GM03348 (cell line): ENCODE measurements around the gene TFDP1.

ENCODE experiments used
- DNase-seq: peaks from one replicate; pipeline ENCODE4 v3.0.0; 2012; ENCODE audit warnings: low spot score

Gene TFDP1

DNA sequence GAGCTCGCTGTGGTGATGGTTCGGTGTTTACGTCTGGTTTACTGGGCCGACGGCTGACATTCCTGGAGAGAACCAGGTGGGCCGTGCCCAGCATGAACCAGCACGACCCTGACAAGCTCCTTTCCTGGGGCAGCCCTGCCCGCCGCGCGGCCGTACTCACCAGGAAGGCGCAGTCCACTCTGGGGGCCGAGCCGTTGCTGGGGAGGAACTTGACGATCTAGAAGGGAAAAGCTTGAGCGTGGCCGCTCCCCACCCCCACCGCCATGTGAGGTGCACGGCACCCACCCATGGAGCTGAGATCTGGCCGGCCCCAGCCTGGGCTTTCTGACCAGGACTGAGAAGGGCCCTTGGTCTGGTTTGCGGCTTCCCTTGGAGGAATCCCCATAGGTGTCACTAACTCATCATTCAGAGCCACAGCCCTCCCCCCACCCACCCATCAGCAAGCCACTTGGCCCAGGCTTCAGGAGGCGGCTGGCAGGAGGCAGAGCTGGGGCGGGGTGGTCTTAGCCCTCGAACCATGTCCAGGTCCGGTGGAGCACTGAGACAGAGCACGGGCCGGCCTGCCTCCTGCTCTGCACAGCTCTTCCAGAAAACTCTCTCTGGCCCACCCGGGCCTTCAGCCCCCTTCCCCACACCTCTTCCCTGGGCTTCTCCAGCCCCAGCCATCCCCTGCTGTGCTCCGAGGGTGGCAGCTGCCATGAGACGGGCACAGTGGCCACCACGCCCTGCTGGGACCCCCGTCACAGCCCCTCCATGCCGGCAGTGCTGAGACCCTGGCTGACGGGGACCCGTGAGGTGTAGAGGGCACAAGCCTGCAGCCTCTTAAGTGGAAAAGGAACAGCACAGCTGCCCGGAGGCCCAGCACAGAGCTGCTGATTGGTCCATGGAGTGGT lies 67.2 kb downstream of the TFDP1 start:
- DNase-seq, result no peak

DNA sequence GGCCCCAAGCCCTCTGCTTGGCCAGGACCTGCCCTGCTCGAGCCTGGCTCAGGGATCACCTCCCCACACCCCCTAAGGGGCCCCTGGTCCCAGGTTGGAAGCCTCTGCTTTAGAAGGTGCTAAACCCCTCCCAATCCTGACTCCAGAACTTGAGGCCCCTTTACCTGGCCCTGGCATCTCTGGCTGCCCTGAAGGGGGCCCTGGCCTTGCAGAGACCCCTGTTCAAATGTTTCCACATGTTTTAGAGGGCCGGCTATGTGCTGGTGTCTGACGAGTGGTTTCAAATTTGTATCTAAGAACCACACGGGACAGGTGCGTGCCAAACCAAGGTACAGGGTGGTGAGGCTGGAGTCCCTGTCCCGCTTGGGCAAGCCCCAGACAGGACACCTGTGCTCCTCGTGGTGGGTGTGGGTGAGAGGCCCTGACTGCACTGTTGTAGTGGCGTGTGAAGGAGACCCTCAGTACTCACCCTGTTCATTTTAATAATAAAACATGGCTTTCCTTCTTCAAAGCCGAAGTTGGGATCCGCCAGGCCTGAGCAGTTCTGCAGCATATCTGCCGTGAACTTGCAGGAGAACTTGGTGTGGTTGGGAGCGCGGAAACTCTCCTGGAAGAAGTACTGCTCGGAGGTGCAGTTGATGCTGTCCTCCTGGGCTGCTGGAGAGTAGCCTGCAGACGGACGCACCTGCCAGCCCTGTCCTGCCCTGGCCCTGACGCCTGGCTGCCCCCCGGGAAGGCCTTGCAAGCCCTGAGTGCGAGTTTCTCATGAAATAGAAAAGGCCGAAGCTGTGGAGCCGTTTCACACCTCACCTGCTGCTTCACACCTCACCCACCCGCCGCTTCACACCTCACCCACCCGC lies 68.1 kb downstream of the TFDP1 start:
- no peak for DNase-seq

DNA sequence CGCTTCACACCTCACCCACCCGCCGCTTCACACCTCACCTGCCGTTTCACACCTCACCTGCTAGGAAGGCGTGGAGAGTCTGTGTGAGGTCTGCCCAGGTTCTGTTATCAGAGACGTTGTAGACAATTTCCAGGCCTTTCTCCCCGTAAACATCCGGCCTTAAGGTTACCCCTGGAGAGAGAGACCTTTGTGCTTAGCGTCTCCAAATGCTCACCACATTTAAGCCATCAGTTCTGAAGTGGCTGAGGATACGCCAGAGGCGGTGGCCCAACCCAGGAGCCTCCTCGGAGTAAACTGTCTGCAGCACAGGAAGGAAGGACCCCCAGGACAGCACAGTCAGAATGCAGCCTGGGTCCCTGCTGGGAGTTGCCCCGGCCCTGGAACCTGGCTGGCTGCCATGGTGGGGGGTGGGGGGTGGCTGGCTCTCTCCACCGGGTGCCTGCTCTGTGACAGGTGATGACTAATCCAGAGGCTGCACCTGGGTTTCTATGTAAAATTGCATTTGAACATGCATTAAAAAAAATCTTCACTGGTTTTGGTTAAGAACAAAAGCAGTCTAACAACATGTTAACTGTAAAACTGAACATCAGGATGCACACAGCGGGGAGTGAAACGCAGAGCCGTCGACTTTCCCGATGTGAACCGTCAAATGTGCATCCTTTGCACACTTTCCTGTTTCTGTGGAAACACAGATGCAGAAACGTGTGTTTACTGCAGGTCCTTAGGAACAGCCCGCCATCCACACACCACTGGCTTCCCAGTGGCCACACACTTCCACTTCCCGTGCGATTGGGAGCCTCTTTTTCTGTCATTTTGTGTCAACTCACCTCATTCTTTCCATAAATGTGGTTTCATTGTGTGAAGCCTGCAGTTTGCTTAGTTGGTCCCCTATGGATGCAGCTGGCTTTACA lies 69.0 kb downstream of the TFDP1 start:
- DNase-seq, result no peak

DNA sequence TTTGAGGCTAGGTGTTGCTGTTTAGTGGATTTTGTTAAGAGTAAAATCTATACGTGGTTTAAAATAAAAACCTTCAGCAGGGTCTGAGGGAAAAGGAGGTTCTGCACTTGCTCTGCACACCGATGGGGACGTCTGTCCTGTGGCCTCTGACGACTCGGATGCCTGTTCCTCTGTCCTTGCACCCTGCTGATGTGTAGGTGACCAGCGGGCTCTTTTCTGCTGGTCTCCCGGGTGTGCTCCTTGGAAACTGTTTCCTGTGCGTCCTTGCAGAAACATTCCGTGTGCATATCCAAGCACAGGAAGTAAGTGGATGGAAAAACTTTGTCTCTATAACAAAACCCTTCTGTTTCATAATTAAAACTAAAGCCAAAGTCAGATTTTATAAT lies 69.6 kb downstream of the TFDP1 start:
- DNase-seq, result no peak

DNA sequence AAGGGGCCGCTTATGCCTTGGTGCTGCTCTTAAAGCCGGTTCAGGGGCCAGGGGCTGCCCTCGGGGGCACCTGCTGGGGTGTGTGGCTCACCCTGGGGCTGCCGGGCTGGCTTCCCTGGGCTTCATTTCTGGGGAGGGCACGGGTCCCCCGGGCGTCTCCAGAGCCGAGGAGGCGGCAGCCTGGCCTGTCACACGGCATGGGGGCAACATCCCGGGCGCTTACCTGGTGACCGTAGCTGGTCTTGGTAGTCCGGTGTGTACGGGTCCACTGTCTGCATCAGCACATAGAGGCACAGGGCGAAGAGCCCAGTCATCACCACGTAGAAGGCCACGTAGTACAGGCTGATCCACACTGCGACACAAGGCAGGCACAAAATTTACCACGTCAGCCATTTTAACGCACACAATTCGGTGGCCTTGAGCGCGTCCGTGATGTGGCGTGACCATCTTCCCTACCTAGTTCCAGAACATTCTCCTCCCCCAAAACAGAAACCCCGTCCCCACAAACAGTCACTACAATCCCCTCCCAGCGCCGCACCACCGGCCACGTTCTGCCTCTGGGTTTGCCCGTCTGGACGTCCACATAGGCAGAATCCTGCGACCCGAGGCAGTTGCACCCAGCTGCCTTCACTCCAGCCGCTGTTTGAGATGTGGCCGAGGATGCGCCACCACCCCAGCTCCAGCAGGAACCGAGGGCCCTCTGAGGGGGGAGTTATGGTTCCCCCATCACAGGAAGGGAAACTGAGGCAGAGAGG lies 70.2 kb downstream of the TFDP1 start:
- DNase-seq, result no peak

DNA sequence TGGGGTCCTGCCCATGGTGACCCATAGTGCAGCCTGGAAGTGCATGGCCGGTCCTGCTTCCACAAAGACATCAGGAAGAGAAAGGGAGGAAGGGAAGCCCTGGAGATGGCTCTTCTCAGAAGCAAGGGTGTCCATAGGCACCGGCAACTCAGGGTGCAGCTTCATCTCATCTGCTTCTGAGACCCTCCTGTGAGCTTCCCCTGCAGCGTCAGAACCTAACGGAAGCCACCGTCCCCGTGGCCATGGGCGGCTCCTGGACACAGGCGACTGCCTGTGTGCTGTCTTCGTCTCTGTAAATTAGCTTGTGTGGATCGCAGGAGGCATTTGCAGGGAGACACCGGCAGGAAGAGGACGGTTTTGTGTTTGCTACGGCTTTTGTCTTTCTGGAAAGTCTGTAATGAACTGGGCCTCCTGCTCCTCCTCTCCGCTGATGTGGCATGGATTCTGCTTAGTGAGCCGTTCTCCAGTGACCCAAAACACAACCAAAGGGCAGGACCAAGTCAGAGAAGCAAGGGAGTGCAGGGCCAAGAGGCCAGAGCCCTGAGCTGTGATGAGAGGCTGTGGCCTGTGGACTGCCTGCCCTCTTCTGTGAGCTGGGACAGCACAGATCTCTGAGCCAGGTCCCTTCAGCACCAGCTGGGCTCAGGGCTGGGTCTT lies 70.9 kb downstream of the TFDP1 start:
- no peak for DNase-seq

DNA sequence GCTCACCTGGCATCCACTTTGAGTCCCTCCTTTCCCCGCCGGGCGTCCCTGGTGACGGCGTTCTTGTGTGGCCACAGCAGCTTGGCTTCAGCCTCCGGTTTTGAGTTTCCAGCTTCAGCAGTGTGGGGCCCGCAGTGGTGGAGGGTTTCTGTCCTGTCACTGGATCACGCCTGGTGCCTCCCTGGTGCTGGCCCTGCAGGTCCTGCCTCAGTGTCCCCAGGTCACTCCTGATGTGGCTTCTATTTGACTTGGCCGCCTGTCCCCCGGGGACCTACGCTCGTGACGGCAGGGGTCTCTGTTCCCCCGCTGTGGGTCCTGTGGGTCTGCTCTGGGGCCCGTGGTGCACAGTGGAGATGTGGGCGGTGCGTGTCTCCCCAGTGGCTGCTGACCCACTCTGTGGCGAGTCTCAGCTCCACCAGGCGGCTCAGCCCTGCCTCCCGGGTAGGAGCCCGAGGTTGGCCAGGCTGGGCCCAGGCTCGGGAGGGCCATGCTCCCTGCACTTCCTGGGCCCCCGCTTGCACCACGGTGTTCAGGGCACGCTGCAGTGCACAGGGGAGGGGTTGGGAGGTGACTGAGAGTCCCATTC lies 71.5 kb downstream of the TFDP1 start:
- no peak for DNase-seq

DNA sequence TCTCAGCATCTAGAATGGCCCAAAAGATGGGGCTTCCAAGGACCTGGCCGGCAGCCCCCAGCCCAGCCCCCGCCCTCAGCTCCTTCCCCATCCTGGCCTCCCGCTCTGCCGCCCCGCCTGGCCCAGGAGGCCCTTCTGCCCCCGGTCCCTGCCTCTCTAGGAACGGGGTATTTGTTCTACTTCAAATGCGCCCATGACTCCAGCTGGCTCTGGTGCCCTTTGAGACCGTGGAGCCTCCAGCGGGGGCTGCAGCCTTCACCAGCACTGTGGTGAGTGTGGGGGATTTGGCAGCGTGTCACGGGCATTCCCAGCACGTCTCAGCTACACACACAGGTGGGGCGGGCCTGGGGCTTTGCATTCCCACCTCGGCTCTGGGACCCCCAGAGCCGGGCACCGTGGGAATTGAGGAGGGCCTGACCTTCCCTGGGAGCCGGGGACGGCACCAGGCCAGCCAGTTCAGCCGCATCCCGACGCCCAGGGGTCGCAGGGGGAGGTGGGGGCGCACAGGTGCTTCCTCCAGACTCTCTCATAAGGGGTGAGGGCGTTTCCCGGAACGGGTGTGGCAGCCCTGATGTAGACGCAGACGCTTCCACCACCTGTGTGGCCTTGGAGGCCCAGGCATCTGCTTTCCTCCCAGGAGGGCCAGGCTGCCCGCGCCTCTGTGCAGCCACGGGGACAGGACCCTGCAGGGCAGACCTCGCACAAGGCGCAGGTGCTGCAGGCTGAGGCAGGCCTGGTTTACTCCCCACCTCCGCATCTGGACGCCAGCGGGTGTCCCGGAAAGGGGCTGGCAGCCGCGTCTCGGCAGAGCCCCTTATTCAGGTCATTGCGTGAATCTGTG lies 72.5 kb downstream of the TFDP1 start:
- no peak for DNase-seq

DNA sequence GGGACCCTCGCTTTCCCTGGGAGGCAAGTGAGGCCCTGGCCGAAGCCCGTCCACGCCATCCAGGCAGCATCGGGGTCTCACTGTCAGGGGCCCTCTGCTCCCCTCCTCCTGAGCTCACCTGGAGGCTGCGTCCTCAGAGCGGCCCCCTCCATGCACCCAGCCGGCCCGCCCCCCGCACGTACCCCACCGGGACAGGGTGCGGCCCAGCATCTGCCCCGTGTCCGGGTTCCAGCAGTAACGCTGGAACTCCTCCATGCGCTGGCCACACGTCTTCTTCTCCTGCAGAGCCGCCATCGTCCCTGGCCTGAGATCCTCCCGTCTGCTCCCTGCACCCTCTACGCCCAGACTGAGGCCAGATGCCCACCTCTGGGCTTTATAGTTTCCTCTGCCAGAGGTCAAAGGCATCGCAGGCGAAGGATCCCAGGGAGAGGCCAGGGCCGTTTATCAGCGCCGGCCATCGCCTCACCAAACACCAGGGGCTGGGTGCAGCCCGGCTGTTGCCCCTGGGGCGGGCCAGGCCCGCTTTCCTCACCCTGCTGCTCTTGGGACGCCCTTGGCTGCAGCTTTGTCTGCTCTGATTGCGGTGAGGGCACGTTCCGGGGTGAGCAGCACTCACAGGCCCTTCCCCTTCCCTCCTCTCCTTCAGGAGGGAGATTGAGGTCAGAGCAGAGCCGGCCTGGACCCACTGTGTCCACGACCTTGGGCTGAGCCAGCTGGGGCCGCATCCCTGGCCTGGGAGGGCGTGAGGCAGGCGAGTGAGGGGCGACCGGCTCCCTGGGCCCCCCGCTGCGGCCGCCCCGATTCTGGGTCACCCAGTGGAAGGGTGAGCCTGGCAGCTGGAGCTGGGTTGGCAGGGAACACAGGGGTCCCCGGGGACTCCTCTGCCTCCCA lies 73.5 kb downstream of the TFDP1 start, which contains the start of gene ATP4B:
Gene ATP4B (minus strand): TSS at position 348 of the 891 bp plus-strand sequence. CDS start 54 bp downstream, at position 294.
- DNase-seq, result no peak

DNA sequence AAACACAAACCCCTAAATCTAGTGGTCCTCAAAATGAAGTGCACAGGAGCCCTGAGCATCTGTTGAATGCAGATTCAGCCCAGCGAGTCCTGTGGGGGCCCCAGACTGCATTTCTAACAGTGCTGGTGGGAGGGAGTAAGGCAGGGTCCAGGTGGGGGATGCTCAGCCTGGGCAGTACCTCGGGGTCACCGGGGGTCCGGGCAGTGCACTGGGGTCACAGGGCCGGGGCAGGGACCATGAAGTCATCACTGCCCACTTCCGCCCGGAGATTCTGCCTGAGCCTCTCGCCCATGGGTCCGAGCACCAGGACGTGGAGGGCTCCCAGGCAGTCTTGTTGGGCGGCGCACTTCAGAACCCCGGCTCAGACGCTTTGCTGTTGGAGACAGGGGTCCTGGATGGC lies 74.3 kb downstream of the TFDP1 start:
- no peak for DNase-seq

DNA sequence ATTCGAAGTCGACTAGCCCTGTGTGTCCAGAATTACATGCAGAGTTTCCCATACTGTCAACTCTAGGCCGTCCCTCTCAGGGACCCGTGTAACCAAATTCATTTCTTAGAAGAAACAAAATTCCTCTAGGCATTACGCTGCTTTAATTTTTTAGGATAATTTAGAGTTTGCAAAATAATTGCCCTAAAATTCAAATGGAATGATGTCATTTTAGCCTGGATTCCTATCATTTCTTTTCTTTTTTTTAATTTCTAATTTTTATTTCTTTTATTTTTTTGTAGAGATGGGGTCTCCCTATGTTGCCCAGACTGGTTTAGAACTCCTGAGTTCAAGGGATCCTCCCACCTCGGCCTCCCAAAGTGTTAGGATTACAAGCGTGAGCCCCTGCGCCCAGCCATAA lies 74.8 kb downstream of the TFDP1 start:
- no peak for DNase-seq

DNA sequence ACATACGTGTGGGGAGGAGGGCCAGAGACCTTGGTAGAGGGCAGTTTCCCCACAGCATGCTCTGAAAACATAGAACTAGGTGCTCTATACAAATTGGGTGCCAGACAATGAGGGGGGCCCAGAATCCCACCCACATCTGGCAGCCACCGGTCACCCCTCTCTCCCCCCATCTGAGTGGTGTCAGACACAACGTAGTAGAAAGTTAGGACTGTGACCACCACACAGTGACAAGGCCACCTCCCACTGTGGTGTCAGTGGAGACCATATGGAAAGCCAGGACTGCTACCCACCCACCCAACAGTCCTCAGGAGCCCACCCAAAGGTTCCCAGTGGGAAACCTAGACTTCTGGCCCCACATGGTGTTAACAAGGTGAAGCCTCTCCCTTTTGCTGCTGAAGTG lies 75.5 kb downstream of the TFDP1 start:
- no peak for DNase-seq

DNA sequence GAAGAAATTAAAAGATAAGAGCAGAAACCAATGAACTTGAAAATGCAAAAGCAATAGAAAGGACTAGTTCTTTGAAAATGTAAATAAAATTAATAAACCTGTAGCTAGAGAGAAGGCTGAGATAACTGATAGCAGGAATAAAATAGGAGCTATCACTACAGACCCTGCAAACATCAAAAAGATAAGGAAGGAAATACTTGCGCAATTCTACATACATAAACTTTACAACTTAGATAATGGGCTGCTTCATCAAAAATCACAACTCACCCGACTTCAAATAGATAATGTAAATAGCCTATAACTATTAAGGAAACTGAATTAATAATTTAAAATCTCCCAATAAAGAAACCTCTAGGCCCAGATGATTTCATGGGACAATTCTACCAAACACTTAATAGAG lies 77.0 kb downstream of the TFDP1 start:
- DNase-seq, result no peak

DNA sequence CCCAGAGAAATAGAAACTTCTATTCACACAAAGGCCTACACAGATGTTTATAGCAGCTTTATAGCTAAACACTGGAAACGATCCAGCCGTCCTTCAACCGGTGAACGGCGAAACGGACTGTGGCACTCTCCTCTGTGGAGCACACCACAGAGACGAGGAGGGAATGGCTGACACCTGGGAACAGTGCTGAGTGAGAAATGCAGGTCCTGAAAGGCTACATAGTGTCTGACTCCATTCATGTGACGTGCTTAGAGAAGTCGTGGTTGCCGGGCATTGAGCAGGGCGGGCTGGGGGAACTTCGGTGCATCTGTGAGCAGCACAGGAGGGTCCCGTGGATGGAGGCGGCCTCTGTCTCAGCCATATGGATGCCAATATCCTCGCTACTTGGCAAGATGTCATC lies 79.4 kb downstream of the TFDP1 start:
- no peak for DNase-seq

DNA sequence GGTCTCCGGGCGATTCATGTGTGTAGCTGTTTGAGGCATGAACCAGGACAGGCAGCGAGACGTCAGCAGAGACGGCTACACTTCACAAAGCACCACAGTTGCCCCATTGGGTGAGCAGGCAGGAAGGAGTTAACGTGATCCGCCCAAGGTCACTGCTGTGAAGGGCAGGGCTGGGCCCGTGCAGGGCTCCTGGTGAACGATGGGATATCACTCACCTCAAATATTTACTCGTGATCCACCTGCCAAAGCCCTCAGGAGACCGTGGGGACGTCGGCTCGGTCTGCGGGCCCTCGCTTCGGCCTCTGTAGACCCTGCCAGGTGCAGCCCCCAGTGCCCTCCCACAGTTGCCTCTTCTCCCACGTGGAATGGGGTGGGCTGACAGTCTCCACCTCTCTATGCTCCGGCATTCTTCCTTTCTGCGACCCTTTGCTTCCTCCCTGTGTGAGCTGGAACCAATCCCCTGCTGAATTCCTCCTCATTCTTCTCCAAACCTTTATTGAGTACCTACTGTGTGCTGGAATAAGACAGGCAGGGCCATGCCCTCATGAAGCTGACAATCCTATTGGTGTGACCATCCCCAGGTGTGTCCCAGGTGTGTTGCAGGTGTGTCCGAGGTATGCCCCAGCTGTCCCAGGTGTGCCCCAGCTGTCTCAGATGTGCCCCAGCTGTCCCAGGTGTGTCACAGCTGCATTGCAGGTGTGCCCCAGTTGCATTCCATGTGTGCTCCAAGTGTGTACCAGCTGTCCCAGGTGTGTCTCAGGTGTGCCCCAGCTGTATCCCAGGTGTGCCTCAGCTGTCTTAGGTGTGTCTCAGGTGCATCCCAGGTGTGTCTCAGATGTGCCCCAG lies 80.4 kb downstream of the TFDP1 start:
- no peak for DNase-seq

DNA sequence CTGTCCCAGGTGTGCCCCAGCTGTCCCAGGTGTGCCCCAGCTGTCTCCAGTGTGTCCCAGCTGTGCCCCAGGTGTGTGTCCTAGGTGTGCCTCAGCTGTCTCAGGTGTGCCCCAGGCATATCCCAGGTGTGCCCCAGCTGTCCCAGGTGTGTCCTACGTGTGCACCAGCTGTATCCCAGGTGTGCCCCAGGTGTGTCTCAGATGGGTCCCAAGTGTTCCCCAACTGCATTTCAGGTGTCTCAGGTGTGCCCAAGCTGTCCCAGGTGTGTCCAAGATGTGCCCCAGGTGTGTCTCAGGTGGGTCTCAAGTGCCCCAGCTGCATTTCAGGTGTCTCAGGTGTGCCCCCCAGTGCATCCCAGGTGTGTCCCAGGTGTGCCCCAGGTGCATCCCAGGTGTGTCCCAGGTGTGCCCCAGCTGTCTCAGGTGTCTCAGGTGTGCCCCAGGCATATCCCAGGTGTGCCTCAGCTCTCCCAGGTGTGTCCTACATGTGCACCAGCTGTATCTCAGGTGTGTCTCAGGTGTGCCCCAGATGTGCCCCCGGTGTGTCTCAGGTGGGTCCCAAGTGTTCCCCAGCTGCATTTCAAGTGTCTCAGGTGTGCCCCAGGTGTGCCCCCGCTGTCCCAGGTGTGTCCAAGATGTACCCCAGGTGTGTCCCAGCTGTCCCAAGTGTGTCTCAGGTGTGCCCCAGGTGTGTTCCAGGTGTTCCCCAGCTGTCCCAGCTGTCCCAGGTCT lies 81.2 kb downstream of the TFDP1 start:
- DNase-seq, result no peak

DNA sequence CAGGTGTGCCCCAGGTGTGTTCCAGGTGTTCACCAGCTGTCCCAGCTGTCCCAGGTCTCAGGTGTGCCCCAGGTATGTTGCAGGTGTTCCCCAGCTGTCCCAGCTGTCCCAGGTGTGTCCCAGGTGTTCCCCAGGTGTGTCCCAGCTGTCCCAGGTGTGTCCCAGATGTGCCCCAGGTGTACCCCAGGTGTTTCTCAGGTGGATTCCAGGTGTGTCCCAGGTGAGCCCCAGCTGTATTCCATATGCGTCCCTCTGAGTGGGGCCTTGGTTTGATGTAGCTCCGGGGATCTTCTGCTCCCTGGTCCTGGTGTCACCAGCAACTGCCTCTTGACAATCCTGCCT lies 81.7 kb downstream of the TFDP1 start:
- no peak for DNase-seq
